Spinal cord (tissue), 10 donors: ENCODE data around the gene PCDHGA6. TPM values are rescaled to one million over a fixed set of nuclear protein-coding genes. Genes with fewer than 3 reads are reported as not detected.
"Not testable (repeated sequence)": the region's sequence is repeated elsewhere in the genome, so short reads cannot be mapped to it uniquely, and the experiment has no call there.

Source experiments
- DNase-seq, 6 donors: peaks; one replicate each; pipeline versions ENCODE4 v3.0.0 to v3.0.0-alpha.2; 2013 to 2015; ENCODE audit warnings: low spot score in 6 of 6, low read depth in 4 of 6
- H3K27ac ChIP-seq: one replicate; pipeline ENCODE4 v1.5.1; 2013; ENCODE audit warnings: low read depth, low read length, control low read depth
- H3K27me3 ChIP-seq: one replicate; pipeline ENCODE4 v1.6.1; 2013; ENCODE audit warnings: low read length; ENCODE audit not compliant: control insufficient read depth, insufficient read depth
- H3K36me3 ChIP-seq: one replicate; pipeline ENCODE4 v1.6.1; 2013; ENCODE audit warnings: low read length; ENCODE audit not compliant: control insufficient read depth, insufficient read depth
- H3K4me1 ChIP-seq: one replicate; pipeline ENCODE4 v1.6.1; 2013; ENCODE audit warnings: low read length; ENCODE audit not compliant: control insufficient read depth, insufficient read depth
- H3K4me3 ChIP-seq: one replicate; pipeline ENCODE4 v1.5.1; 2013; ENCODE audit warnings: low read depth, low read length, control low read depth
- H3K9me3 ChIP-seq: one replicate; pipeline ENCODE4 v1.6.1; 2013; ENCODE audit warnings: low read length; ENCODE audit not compliant: control insufficient read depth, insufficient read depth
- WGBS: methylation state at CpG from one replicate; pipeline ENCODE4 v1.1.5; 2013; ENCODE audit warnings: missing lambda C conversion rate; ENCODE audit not compliant: insufficient coverage; 5-methylcytosine and 5-hydroxymethylcytosine counted together
- polyA plus RNA-seq, 2 donors: library from polyadenylated mRNA; unstranded; fragments of 120-200 nt; gene quantifications; one replicate each; pipeline ENCODE4 v1.2.1, GENCODE V29; 2013; ENCODE audit not compliant: insufficient read length in 2 of 2
- total RNA-seq, 2 donors: library from RNA; depleted of rRNA in 1 of 2; stranded (reverse); fragments of 120-200 nt in 1 of 2; fragments of >200 nt in 1 of 2; gene quantifications; one replicate each; pipeline versions ENCODE4 v1.2.3 to v1.2.4, GENCODE V29; 2013 to 2014
- donor health status: healthy.

PCDHGA6 gene
- total and polyA plus RNA-seq, 4 donors = 8.5 to 19.2 (median 15.4) TPM

GRCh38 chr5:141374627-141375026 is 936 bp downstream of the PCDHGA6 start:
- H3K27me3 ChIP-seq = no peaks in the 10 kb centered on the region
- peaks cover 59% of the 10 kb centered on the region for H3K9me3 ChIP-seq
- H3K27ac ChIP-seq = no peak overlapping the region
- no peak for DNase-seq
- H3K36me3 ChIP-seq = peaks cover 19% of the 10 kb centered on the region
- WGBS = 56% methylated on average over 14 of the region's 14 CpGs
- H3K4me3 ChIP-seq = no peak overlapping the region
- H3K4me1 ChIP-seq = peaks cover 12% of the 10 kb centered on the region

- H3K4me3 ChIP-seq, DNase-seq, H3K27me3 ChIP-seq, H3K27ac ChIP-seq: not testable (repeated sequence)
- H3K9me3 ChIP-seq = peaks cover 57% of the 10 kb centered on the region
- 34% methylated on average over 35 of the region's 48 CpGs for WGBS
- H3K4me1 ChIP-seq = peaks cover 12% of the 10 kb centered on the region
- H3K36me3 ChIP-seq = peaks cover 19% of the 10 kb centered on the region
These were observed 1.9 kb downstream of the PCDHGA6 start for GRCh38 chr5:141375444-141376155.

- Histone ChIP-seq H3K36me3 (peaks cover 11% of the 10 kb centered on the region), H3K27ac (no peak within 1 kb of the TSS), H3K4me1 (no peaks in the 10 kb centered on the region), H3K27me3 (no peaks in the 10 kb centered on the region), H3K4me3 (no peak within 1 kb of the TSS), H3K9me3 (peaks cover 51% of the 10 kb centered on the region)
- WGBS = 10% methylated on average over 31 of the region's 37 CpGs
- peak in 2 of 6 donors; percentile 9 to 10 for DNase-seq
These were observed 9.0 kb downstream of the PCDHGA6 start, which contains the start of gene PCDHGA7 for GRCh38 chr5:141382469-141383294. TSS of gene PCDHGA7 (plus strand) at chr5:141382742. CDS start at chr5:141382900, 158 bp downstream.

GRCh38 chr5:141383345-141383744 is 9.7 kb downstream of the PCDHGA6 start:
- Histone ChIP-seq H3K27me3 (no peaks in the 10 kb centered on the region), H3K4me1 (no peaks in the 10 kb centered on the region), H3K9me3 (peaks cover 53% of the 10 kb centered on the region), H3K36me3 (peaks cover 11% of the 10 kb centered on the region), H3K27ac (no peak overlapping the region), H3K4me3 (no peak overlapping the region)
- WGBS = 20% methylated on average over 16 of the region's 21 CpGs
- DNase-seq = no peak

GRCh38 chr5:141384471-141385267 is 11.0 kb downstream of the PCDHGA6 start:
- H3K9me3 ChIP-seq = peaks cover 56% of the 10 kb centered on the region
- H3K4me3 ChIP-seq = no peak overlapping the region
- WGBS = 44% methylated on average over 40 of the region's 43 CpGs
- no peaks in the 10 kb centered on the region for H3K4me1 ChIP-seq
- no peak for DNase-seq
- H3K36me3 ChIP-seq = peaks cover 16% of the 10 kb centered on the region
- H3K27me3 ChIP-seq = no peaks in the 10 kb centered on the region
- no peak overlapping the region for H3K27ac ChIP-seq

GRCh38 chr5:141387557-141388311 is 14.0 kb downstream of the PCDHGA6 start, which contains the start of gene PCDHGB4:
TSS of gene PCDHGB4 (plus strand) at chr5:141387698. CDS start at chr5:141387885, 187 bp downstream.
- H3K4me3 ChIP-seq = not testable (repeated sequence)

GRCh38 chr5:141388661-141389060 is 15.0 kb downstream of the PCDHGA6 start:
- 40% methylated on average over 3 of the region's 10 CpGs for WGBS
- H3K27me3 ChIP-seq = no peaks in the 10 kb centered on the region
- DNase-seq = no peak
- no peak overlapping the region for H3K4me3 ChIP-seq
- peaks cover 23% of the 10 kb centered on the region for H3K36me3 ChIP-seq
- H3K4me1 ChIP-seq = no peaks in the 10 kb centered on the region
- H3K27ac ChIP-seq = no peak overlapping the region
- H3K9me3 ChIP-seq = peaks cover 68% of the 10 kb centered on the region

More at GRCh38 chr5:141387557-141388311, 14.0 kb downstream of the PCDHGA6 start, which contains the start of gene PCDHGB4:
- peaks cover 19% of the 10 kb centered on the region for H3K36me3 ChIP-seq
- peaks cover 67% of the 10 kb centered on the region for H3K9me3 ChIP-seq
- H3K27me3 ChIP-seq, H3K27ac ChIP-seq, H3K4me1 ChIP-seq: not testable (repeated sequence)
- DNase-seq = peak in 1 of 6 donors; percentile 10
- 5% methylated on average over 10 of the region's 40 CpGs for WGBS

GRCh38 chr5:141389153-141390042 is 15.7 kb downstream of the PCDHGA6 start:
- Histone ChIP-seq H3K4me1 (no peaks in the 10 kb centered on the region), H3K27me3 (no peaks in the 10 kb centered on the region), H3K36me3 (peaks cover 26% of the 10 kb centered on the region), H3K4me3 (no peak overlapping the region), H3K27ac (no peak overlapping the region), H3K9me3 (peaks cover 69% of the 10 kb centered on the region)
- no peak for DNase-seq
- 27% methylated on average over 77 of the region's 77 CpGs for WGBS
